Left ventricle myocardium inferior (tissue), 1 donor: Measurements from ENCODE around the gene TAS1R2. TPM values are rescaled to one million over a fixed set of nuclear protein-coding genes. Genes with fewer than 3 reads are reported as not detected.
A peak's percentile ranks its signal among the peaks of the same experiment; 100 is the strongest.

ENCODE experiments used
- DNase-seq: peaks from one replicate; pipeline ENCODE4 v3.0.0-alpha.2; 2020
- H3K27ac ChIP-seq: fragments of 200-600 bp; replicated peaks from 2 replicates; pipeline ENCODE4 v1.8.0; 2021
- H3K27me3 ChIP-seq: fragments of 200-600 bp; 2 replicates; pipeline ENCODE4 v1.8.0; 2021; ENCODE audit warnings: low read depth
- H3K36me3 ChIP-seq: fragments of 200-600 bp; 2 replicates; pipeline ENCODE4 v1.8.0; 2021
- H3K4me1 ChIP-seq: fragments of 200-600 bp; 2 replicates; pipeline ENCODE4 v1.8.0; 2021
- H3K4me3 ChIP-seq: fragments of 200-600 bp; 2 replicates; pipeline ENCODE4 v1.8.0; 2021; ENCODE audit warnings: mild to moderate bottlenecking, moderate library complexity
- H3K9me3 ChIP-seq: fragments of 200-600 bp; replicated peaks from 2 replicates; pipeline ENCODE4 v1.8.0; 2021
- intact Hi-C: fragments of 100-400 bp; cut with micrococcal nuclease; formaldehyde crosslinking; loops from one replicate; pipeline ENCODE4 v1.11.0; 2022
- total RNA-seq: library from RNA; stranded (reverse); fragmentation: NEBNext Ultra II Directional; extraction: Animal tissue kit (Norgen Biotek cat#: 25700); gene quantifications from one replicate; pipeline ENCODE4 v1.2.1, GENCODE V29; 2021
- TF ChIP-seq, protein P1 (sequence below): fragments of 200-600 bp; IDR thresholded peaks from 2 replicates; pipeline ENCODE4 v1.8.0; 2021; ENCODE audit warnings: antibody characterized with exemption, mild to moderate bottlenecking, borderline replicate concordance
- donor health status: DM: no; HTN: yes; CAD: no; lungs with severe emphysema.

The TAS1R2 gene
- total RNA-seq, 1 donor from 2014 or later: not detected

- Histone ChIP-seq H3K4me3 (peak within 1 kb of the TSS; percentile 96), H3K4me1 (peaks cover 45% of the 10 kb centered on the region), H3K27ac (peak within 1 kb of the TSS; percentile 94), H3K36me3 (peaks cover 2% of the 10 kb centered on the region), H3K9me3 (no peaks in the 10 kb centered on the region), H3K27me3 (no peaks in the 10 kb centered on the region)
- DNase-seq: peak; percentile 98
- TF ChIP-seq, protein P1, sequence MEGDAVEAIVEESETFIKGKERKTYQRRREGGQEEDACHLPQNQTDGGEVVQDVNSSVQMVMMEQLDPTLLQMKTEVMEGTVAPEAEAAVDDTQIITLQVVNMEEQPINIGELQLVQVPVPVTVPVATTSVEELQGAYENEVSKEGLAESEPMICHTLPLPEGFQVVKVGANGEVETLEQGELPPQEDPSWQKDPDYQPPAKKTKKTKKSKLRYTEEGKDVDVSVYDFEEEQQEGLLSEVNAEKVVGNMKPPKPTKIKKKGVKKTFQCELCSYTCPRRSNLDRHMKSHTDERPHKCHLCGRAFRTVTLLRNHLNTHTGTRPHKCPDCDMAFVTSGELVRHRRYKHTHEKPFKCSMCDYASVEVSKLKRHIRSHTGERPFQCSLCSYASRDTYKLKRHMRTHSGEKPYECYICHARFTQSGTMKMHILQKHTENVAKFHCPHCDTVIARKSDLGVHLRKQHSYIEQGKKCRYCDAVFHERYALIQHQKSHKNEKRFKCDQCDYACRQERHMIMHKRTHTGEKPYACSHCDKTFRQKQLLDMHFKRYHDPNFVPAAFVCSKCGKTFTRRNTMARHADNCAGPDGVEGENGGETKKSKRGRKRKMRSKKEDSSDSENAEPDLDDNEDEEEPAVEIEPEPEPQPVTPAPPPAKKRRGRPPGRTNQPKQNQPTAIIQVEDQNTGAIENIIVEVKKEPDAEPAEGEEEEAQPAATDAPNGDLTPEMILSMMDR: no peak
- intact Hi-C loops: loop anchor here (10.0 kb wide), 1 partner anchor 52 kb away; the partner anchor contains the start of gene IFFO2
Measured at GRCh38 chr1:18902523-18903290, 43.2 kb upstream of the TAS1R2 start, which contains the start of gene ALDH4A1. ALDH4A1 (minus strand) TSS chr1:18902555; CDS start chr1:18902523, 32 bp downstream.

DNA sequence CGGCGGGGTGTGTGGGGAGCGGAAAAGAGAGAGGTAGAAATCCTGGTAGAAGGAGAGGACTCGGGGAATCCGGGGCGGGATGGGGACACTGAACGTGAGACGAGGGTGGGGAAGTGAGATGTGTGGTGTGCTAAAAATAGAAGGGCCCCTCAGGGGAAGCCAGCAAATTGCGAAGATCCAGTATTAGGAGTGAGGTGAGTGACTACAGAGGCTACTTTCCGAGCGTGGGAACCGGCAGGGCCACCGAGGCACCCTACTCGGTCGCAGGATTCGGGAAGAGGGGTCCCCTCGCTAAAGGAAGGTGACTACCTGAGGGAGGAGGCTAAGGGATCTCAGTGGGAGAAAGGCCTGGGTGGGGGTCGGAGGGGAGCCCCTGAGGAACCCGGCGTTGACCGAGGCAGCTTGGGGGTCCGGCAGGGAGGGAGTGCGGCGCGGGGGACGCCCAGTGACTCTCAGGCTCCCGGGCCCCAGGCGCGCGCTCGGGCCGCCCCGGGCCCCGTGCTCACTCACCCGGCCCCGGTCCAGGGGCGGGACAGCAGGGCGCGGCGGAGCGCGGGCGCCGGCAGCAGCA lies 42.6 kb upstream of the TAS1R2 start:
- peaks cover 38% of the 10 kb centered on the region for H3K4me1 ChIP-seq
- peak overlapping the region; percentile 94 for H3K27ac ChIP-seq
- H3K36me3 ChIP-seq: peaks cover 7% of the 10 kb centered on the region
- no peaks in the 10 kb centered on the region for H3K27me3 ChIP-seq
- DNase-seq: peak; percentile 25
- TF ChIP-seq, protein P1: no peak
- intact Hi-C loops: loop anchor here (10.0 kb wide), 1 partner anchor 53 kb away; the partner anchor contains the start of gene IFFO2
- H3K4me3 ChIP-seq: peak overlapping the region; percentile 96
- H3K9me3 ChIP-seq: no peaks in the 10 kb centered on the region

DNA sequence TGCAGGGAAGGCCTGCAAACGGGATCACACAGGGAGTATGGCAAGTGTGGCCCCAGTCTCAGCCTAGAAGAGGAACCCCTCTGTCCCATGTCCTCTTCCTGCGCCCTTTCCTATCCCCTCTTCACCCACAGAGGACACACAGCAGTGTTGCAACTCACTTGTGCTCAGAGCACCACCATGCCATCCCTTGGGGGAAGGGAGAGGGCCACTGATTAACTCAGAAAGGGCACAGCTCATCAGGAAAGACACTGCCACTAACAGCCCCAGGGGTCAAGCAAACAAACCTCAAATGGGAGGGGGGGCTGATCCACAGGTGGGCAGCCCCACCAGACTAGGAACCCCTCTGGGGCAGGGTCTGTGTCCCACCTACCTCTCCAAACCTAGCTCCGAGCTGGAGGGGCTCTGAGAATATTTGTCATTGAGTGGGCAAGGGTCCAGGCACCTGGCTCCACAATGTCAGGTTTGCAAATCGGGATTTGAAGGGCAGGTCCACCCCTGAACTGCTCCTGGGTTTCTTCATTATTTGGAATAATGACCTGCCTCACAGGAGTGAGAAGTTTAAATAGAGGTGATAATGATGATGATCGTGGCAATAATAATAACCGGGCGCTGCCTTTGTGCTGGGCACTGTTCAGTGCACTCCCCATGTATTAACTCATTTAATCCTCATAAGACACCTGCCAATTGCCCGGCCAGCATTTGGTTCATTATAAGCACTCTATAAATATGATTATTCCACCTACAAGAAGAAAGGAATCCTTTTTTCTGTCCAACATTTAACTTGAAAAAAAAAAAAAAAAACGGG lies 41.9 kb upstream of the TAS1R2 start:
- Histone ChIP-seq H3K4me3 (peak overlapping the region; percentile 96), H3K27ac (no peak overlapping the region), H3K9me3 (no peaks in the 10 kb centered on the region), H3K4me1 (peaks cover 31% of the 10 kb centered on the region), H3K27me3 (no peaks in the 10 kb centered on the region), H3K36me3 (peaks cover 11% of the 10 kb centered on the region)
- intact Hi-C loops: loop anchor here (10.0 kb wide), 1 partner anchor 53 kb away; the partner anchor contains the start of gene IFFO2
- TF ChIP-seq, protein P1: no peak
- DNase-seq: no peak

DNA sequence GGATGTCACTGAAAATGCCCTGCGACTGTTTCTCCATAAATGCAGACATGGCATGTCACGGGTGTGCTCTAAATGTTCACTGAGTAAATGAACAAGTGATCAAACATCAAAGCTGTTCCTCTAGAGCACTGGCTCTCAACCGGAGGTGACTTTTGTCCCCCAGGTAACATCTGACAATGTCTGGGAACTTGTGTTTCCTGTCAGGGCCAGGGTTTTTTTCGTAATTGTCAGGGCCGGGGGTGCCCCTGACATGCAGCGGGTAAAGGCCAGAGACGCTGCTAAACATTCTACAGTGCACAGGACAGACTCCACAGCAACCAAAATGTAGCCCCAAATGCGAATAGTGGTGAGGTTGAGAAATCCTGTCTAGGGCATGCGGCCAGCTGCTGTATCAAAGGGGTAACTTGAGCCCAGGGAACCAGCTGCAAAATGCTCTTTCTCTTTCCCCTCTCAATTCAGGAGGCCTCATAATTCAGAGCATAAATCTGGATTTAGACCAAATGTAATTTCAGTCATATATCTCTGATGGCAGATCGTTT lies 40.9 kb upstream of the TAS1R2 start:
- Histone ChIP-seq H3K9me3 (no peaks in the 10 kb centered on the region), H3K27me3 (no peaks in the 10 kb centered on the region), H3K27ac (no peak overlapping the region), H3K4me3 (no peak overlapping the region), H3K36me3 (peaks cover 11% of the 10 kb centered on the region), H3K4me1 (peaks cover 26% of the 10 kb centered on the region)
- TF ChIP-seq, protein P1: no peak
- no peak for DNase-seq
- intact Hi-C loops: loop anchor here (10.0 kb wide), 1 partner anchor 54 kb away; the partner anchor contains the start of gene IFFO2
